ENCODE measurements around the gene ZNF148. TPM values are rescaled to one million over a fixed set of nuclear protein-coding genes. Genes with fewer than 3 reads are reported as not detected.

ZNF148 gene
- total RNA-seq, 1 experiment from 2014 or later, result 55.8 TPM

- no peak overlapping the region for H3K4me3 ChIP-seq (ENCODE audit: low read depth in 2 of 2, low read length in 2 of 2)
- DNase-seq (ENCODE audit: low read depth, low spot score) (no peak), ATAC-seq (no peak)
- no peak overlapping the region for H3K27ac ChIP-seq (ENCODE audit: low read length)
- in situ Hi-C loops (cut with HindIII; ENCODE audit: low pct_unique_long_range_greater_than_20kb, low sequenced_read_pairs) (no loop called here), intact Hi-C loops (cut with micrococcal nuclease; ENCODE audit: unreplicated experiment) (loop anchor here (10.0 kb wide), 1 partner anchor 209 kb away; no protein-coding TSS in a partner anchor)
- ChIA-PET POLR2A (interaction anchor here (0.6 kb wide), 1 partner anchor 116 kb away, joined by 5 read pairs; no protein-coding TSS in a partner anchor), CTCF (no interaction called here)
- no TSS peak for BruUV-seq (replicated peaks)
- TF ChIP-seq POLR2AphosphoS5 (IDR thresholded peaks at IDR 0.05; ENCODE audit: low read depth, low read length) (no peak), REST (IDR thresholded peaks at IDR 0.05; ENCODE audit: insufficient read depth in 1 of 2, low read depth in 2 of 2, low read length in 1 of 2) (no peak), SIN3A (IDR thresholded peaks at IDR 0.05; ENCODE audit: borderline replicate concordance, insufficient read depth, low read depth, low read length) (no peak), CTCF (IDR thresholded peaks at IDR 0.05) (no peak), TCF7L2 (IDR thresholded peaks at IDR 0.05; ENCODE audit: low read depth, low read length) (no peak)
- no peaks in the 10 kb centered on the region for H3K4me1 ChIP-seq (ENCODE audit: control insufficient read depth, insufficient read depth, low read length)
- no peaks in the 10 kb centered on the region for H3K27me3 ChIP-seq (ENCODE audit: control insufficient read depth, insufficient read depth, low read length)
- no peaks in the 10 kb centered on the region for H3K9me3 ChIP-seq (ENCODE audit: control insufficient read depth, insufficient read depth, low read depth, low read length)
- H3K36me3 ChIP-seq (ENCODE audit: control insufficient read depth, insufficient read depth, low read length), result no peaks in the 10 kb centered on the region
These were observed 171.4 kb downstream of the ZNF148 start for GRCh38 chr3:125203731-125204130.

GRCh38 chr3:125202197-125202596 lies 172.9 kb downstream of the ZNF148 start:
- H3K27me3 ChIP-seq (ENCODE audit: control insufficient read depth, insufficient read depth, low read length), result no peaks in the 10 kb centered on the region
- ChIA-PET POLR2A (interaction anchor here (0.5 kb wide), 1 partner anchor 154 kb away, joined by 3 read pairs; no protein-coding TSS in a partner anchor), CTCF (interaction anchor here (0.6 to 0.7 kb wide), 2 partner anchors 214 to 274 kb away, joined by 3 to 7 read pairs; no protein-coding TSS in a partner anchor)
- TF ChIP-seq SIN3A (IDR thresholded peaks at IDR 0.05; ENCODE audit: borderline replicate concordance, insufficient read depth, low read depth, low read length), result no peak
- TF ChIP-seq REST (IDR thresholded peaks at IDR 0.05; ENCODE audit: insufficient read depth in 1 of 2, low read depth in 2 of 2, low read length in 1 of 2), result no peak
- peak; percentile 72 for TF ChIP-seq CTCF (IDR thresholded peaks at IDR 0.05)
- no peak for TF ChIP-seq POLR2AphosphoS5 (IDR thresholded peaks at IDR 0.05; ENCODE audit: low read depth, low read length)
- no peak for TF ChIP-seq TCF7L2 (IDR thresholded peaks at IDR 0.05; ENCODE audit: low read depth, low read length)
- BruUV-seq (replicated peaks), result no TSS peak
- in situ Hi-C loops (cut with HindIII; ENCODE audit: low pct_unique_long_range_greater_than_20kb, low sequenced_read_pairs), result no loop called here
- no peaks in the 10 kb centered on the region for H3K9me3 ChIP-seq (ENCODE audit: control insufficient read depth, insufficient read depth, low read depth, low read length)
- H3K4me3 ChIP-seq (ENCODE audit: low read depth in 2 of 2, low read length in 2 of 2), result no peak overlapping the region
- H3K4me1 ChIP-seq (ENCODE audit: control insufficient read depth, insufficient read depth, low read length), result no peaks in the 10 kb centered on the region
- intact Hi-C loops (cut with micrococcal nuclease; ENCODE audit: unreplicated experiment), result loop anchor here (1.0 to 10.0 kb wide), 2 partner anchors 207 to 274 kb away; no protein-coding TSS in a partner anchor
- ATAC-seq (peak; percentile 91), DNase-seq (ENCODE audit: low read depth, low spot score) (no peak)
- H3K27ac ChIP-seq (ENCODE audit: low read length), result no peak overlapping the region
- H3K36me3 ChIP-seq (ENCODE audit: control insufficient read depth, insufficient read depth, low read length), result no peaks in the 10 kb centered on the region
